GM18526 (cell line): ENCODE measurements around the gene CARMIL3.

ENCODE experiments used
- POLR2A ChIP-seq: IDR thresholded peaks from 3 replicates; pipeline ENCODE4 v1.6.1; 2011; ENCODE audit not compliant: insufficient read length; ENCODE audit errors: extremely low read depth

CARMIL3 gene

GRCh38 chr14:24053548-24054323 lies 1.9 kb downstream of the CARMIL3 start:
- TF ChIP-seq POLR2A = no peak

DNA sequence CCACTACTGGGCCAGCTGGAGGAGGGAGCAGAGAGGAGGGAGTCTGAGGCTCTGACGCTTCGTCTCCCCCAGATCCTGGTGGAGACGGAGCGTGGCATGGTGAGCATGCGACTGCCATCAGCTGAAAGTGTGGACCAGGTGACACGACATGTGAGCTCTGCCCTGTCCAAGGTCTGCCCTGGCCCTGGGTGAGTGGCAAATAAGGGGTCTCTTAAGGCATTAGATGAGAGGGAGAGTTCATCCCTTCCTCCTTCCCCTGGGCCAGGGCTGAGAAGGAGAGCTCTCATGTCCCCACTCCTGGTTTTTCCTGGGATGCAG lies 2.5 kb downstream of the CARMIL3 start:
- no peak for TF ChIP-seq POLR2A

DNA sequence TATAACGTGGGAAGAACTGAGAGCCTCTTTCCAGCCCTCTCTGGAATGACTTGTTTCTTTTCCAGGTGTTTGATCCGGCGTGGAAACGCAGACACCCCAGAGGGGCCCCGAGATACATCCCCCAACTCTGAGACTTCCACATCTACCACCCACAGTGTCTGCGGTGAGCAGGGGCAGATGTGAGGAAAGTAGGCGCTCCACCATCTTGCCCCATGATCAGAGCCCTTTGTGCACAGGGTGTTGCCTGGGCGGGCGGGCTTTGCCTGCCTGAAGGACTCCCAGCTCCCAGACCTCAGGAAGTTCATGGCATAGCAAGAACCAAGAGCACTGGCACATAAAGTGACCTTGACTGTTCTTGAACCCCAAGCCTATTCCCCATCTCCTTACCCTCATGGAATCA lies 2.8 kb downstream of the CARMIL3 start:
- no peak for TF ChIP-seq POLR2A

DNA sequence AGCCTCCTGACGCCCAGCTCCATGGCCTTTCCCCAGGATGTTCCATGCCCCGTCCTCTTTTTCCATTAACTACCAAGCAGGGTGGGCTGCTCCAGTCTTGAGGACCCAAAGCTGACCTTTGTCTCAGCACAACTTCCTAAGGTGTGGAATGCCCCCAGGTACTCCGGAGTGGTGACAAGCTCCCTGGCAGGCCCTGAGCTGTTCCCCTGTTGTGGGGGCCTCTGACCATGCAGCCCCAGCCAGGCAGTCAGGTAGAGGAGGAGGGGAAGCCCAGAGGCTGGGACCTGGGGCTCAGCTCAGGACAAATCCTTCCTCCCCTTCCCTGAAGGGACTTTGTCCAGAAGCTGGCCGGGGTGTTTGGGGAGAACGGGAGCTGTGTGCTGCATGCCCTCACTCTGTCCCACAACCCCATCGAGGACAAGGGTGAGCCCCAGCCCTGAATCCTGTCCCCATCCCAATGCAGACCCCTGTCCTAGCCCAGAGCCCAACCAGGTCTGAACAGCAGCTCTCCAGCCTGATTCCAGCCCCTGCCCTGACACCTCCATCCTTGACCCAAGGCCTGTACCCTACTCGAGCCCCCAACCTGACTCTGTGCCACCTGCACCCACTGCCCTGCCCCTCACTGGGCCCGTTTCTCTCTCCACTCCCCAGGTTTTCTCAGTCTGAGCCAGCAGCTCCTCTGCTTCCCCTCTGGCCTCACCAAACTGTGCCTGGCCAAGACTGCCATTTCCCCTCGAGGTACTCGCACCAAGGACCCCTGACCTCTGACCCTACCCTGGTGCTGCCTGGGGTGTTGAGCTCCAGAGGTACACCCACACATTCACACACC lies 4.4 kb downstream of the CARMIL3 start:
- TF ChIP-seq POLR2A = no peak

GRCh38 chr14:24056800-24057184 lies 5.0 kb downstream of the CARMIL3 start:
- no peak for TF ChIP-seq POLR2A

- TF ChIP-seq POLR2A = no peak
These were observed 5.5 kb downstream of the CARMIL3 start for GRCh38 chr14:24057271-24057670.

DNA sequence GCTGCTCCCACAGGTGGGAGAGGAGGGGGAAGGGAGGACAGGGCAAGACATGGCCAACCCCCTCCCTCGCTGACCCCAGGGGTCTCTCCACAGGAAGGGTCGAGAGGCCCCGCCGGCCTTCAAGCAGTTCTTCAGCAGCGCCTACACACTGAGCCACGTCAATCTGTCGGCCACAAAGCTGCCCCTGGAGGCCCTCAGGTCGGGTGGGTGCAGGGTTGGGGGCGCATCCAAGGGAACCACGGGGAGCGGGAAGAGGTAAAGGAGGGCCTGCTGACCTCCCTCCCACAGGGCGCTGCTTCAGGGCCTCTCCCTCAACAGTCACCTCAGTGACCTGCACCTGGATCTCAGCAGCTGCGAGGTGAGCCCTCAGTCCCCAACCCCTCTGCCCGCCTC lies 6.1 kb downstream of the CARMIL3 start:
- no peak for TF ChIP-seq POLR2A

- TF ChIP-seq POLR2A = no peak
These were observed 6.6 kb downstream of the CARMIL3 start for GRCh38 chr14:24058260-24058950.

DNA sequence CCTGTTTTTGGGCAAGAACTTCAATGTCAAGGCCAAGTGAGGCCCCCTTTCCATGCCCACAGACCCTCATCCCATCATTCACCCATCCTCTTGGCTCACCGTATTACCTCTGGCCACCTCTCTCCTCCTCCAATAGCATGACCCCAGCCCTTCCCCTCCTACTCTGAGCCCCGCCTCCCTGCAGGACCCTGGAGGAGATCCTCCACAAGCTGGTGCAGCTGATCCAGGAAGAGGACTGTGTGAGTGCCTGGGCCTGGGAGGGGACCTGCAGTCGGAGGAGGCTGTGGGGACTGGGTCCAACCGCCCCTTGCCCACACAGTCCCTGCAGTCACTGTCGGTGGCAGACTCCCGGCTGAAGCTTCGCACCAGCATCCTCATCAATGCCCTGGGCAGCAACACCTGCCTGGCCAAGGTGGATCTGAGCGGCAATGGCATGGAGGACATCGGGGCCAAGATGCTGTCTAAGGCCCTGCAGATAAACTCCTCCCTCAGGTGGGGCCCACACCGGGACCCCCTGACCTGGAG lies 7.2 kb downstream of the CARMIL3 start:
- TF ChIP-seq POLR2A = no peak

- TF ChIP-seq POLR2A = no peak
These were observed 8.1 kb downstream of the CARMIL3 start for GRCh38 chr14:24059841-24060388.

- TF ChIP-seq POLR2A = no peak
These were observed 8.6 kb downstream of the CARMIL3 start for GRCh38 chr14:24060443-24060842.

DNA sequence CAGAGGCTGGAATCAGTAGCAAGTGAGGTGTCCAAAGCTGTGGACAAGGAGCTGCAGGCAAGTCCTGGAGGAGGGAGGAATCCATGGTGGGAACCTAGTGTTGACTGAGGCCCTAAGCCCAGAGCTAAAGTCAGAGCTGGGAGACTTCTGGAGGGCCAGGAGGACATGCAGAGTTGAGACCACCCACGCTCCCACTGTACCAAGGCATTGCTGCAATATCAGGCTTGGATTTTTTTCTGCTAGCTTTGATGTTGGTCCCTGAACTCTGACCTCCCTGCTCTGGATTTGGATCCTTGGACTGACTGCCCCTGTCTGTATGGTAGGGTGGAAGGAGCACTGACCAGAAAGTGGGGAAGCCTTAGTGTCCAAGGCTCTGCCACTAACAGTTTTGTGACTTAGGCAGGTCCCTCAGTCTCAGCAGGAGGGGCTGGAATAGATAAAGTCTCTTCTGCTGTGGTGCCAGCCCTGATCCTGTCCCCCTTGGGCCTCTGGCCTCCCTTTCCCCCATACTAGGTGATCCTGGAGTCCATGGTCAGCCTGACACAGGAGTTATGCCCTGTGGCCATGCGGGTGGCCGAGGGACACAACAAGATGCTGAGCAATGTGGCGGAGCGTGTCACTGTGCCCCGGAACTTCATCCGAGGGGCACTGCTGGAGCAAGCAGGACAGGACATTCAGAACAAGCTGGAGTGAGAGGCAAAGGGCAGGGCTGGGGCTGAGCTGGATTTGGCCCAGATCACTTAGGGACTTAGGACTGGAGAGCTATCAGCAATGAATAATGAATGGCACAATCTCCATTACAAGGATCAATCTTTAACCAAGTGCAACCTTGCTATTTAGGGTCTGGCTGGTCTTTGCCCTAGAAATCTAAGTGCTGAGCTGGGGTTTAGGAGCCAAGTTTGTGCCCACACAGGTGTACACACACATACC lies 9.4 kb downstream of the CARMIL3 start:
- TF ChIP-seq POLR2A = no peak

- TF ChIP-seq POLR2A = no peak
These were observed 10.6 kb downstream of the CARMIL3 start for GRCh38 chr14:24062216-24062980.
